SKM-1 (cell line): ENCODE measurements around the gene G6PC2.
"Not testable (repeated sequence)": the region's sequence is repeated elsewhere in the genome, so short reads cannot be mapped to it uniquely, and the experiment has no call there.

Experiments used
- DNase-seq: peaks from one replicate; lab custom pipeline; 2025; ENCODE audit not compliant: unreplicated experiment; lab: John Stamatoyannopoulos, UW

Gene G6PC2

GRCh38 chr2:168904358-168904757 lies 3.3 kb downstream of the G6PC2 start:
- DNase-seq = no peak

- no peak for DNase-seq
These were observed 7.0 kb downstream of the G6PC2 start for GRCh38 chr2:168907940-168908662.

- DNase-seq = no peak
These were observed 9.2 kb downstream of the G6PC2 start for GRCh38 chr2:168910330-168910729.

GRCh38 chr2:168912466-168912865 lies 11.4 kb downstream of the G6PC2 start:
- DNase-seq = no peak

- DNase-seq = no peak
These were observed 11.8 kb downstream of the G6PC2 start for GRCh38 chr2:168912901-168913369.

GRCh38 chr2:168913495-168913894 lies 12.4 kb downstream of the G6PC2 start:
- DNase-seq = no peak

GRCh38 chr2:168915441-168916330 lies 14.6 kb downstream of the G6PC2 start:
- DNase-seq = no peak

- no peak for DNase-seq
These were observed 15.2 kb downstream of the G6PC2 start for GRCh38 chr2:168916331-168916675.

- DNase-seq = peak; percentile 34
These were observed 19.5 kb downstream of the G6PC2 start for GRCh38 chr2:168920504-168921157.

GRCh38 chr2:168926621-168927386 lies 25.7 kb downstream of the G6PC2 start:
- DNase-seq = no peak

GRCh38 chr2:168928113-168928831 lies 27.2 kb downstream of the G6PC2 start:
- no peak for DNase-seq

- DNase-seq = no peak
These were observed 27.9 kb downstream of the G6PC2 start for GRCh38 chr2:168929031-168929430.

GRCh38 chr2:168930242-168930641 lies 29.2 kb downstream of the G6PC2 start:
- no peak for DNase-seq

GRCh38 chr2:168932174-168932573 lies 31.1 kb downstream of the G6PC2 start:
- DNase-seq = not testable (repeated sequence)

- no peak for DNase-seq
These were observed 33.7 kb downstream of the G6PC2 start for GRCh38 chr2:168934826-168935225.

GRCh38 chr2:168935810-168936581 lies 34.9 kb downstream of the G6PC2 start:
- no peak for DNase-seq

GRCh38 chr2:168939061-168939460 lies 38.0 kb downstream of the G6PC2 start:
- no peak for DNase-seq

GRCh38 chr2:168939918-168940317 lies 38.8 kb downstream of the G6PC2 start:
- DNase-seq = no peak

- DNase-seq = no peak
These were observed 40.2 kb downstream of the G6PC2 start for GRCh38 chr2:168941297-168941696.

GRCh38 chr2:168944065-168944464 lies 43.0 kb downstream of the G6PC2 start:
- DNase-seq = no peak
